ENCODE measurements around the gene PTK7.

The PTK7 gene

DNA sequence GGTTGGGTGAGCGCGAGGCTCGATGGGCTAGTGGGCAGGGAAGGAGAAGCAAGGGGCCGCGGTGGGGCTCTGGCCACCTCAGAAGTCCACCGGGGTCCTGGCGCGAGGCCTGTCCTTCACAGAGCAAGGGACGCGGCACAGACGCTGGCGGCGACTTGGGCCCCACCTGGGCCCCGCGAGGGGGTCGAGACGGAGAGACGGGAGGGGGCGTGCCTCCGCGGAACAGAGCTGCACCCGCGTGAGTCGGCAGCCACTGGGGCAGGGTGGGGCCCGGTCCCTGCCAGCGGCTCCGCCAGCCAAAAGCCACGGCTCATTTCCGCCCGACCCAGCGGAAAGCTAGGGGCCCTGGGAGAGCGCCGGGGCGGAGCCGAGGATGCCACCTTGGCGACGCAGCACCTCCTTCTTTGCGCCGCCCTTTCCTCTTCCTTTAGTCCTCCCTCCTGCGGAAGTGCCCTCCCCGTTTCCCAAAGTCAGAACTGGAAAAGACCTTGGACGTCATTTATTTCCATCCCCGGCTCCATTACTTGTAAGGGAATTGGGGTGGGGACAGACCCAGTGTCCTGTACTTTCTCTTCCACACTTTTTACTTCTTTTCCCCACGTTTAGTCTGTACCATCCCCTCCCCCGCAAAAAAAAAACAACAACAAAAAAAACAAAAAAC, 22.4 kb upstream of the PTK7 start, which contains the start of gene CUL7:
TSS of gene CUL7 (minus strand) at position 307 of the 661 bp plus-strand sequence. CDS start 1,063 bp downstream, outside the sequence.
- DNase-seq (ENCODE audit: low read depth): peak; percentile 70
- TF ChIP-seq CTCF (IDR thresholded peaks at IDR 0.05; ENCODE audit: control insufficient read depth, insufficient read depth, low read depth, low read length, missing control alignments): no peak
- peak within 1 kb of the TSS; percentile 70 for H3K4me3 ChIP-seq (ENCODE audit: control insufficient read depth, low read depth, low read length)

- DNase-seq (ENCODE audit: low read depth): no peak
- no peak for TF ChIP-seq CTCF (IDR thresholded peaks at IDR 0.05; ENCODE audit: control insufficient read depth, insufficient read depth, low read depth, low read length, missing control alignments)
- peak overlapping the region; percentile 70 for H3K4me3 ChIP-seq (ENCODE audit: control insufficient read depth, low read depth, low read length)
Observed at GRCh38 chr6:43054206-43054943, 21.7 kb upstream of the PTK7 start.

DNA sequence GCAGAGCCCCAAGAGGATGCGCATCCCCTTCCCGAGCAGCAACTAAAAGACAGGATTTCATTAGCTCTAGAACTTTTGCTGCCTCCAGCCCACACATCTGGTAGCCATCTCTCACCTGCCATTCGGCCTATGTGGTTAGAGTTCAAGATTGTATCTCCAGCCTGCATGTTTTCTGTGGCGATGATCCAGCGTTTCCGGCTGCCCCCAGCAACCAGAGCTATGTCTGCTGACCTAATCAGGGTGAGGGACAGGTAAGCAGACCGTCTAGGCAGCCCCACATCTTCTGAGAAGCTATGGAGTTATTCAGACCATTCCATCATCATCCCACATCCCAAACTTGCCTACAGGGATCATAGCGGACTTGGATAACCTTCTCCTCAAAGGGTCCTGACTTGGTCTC, 20.1 kb upstream of the PTK7 start:
- no peak overlapping the region for H3K4me3 ChIP-seq (ENCODE audit: control insufficient read depth, low read depth, low read length)
- no peak for DNase-seq (ENCODE audit: low read depth)
- no peak for TF ChIP-seq CTCF (IDR thresholded peaks at IDR 0.05; ENCODE audit: control insufficient read depth, insufficient read depth, low read depth, low read length, missing control alignments)

- TF ChIP-seq CTCF (IDR thresholded peaks at IDR 0.05; ENCODE audit: control insufficient read depth, insufficient read depth, low read depth, low read length, missing control alignments): no peak
- peak overlapping the region; percentile 94 for H3K4me3 ChIP-seq (ENCODE audit: control insufficient read depth, low read depth, low read length)
- no peak for DNase-seq (ENCODE audit: low read depth)
Observed at GRCh38 chr6:43058531-43058930, 17.6 kb upstream of the PTK7 start.

GRCh38 chr6:43059168-43060033, 16.7 kb upstream of the PTK7 start, which contains the start of the genes KLC4 and MRPL2:
Gene KLC4, plus strand, starts transcription at chr6:43059631. Its CDS starts 1,705 bp downstream, at chr6:43061336.
Gene MRPL2, minus strand, starts transcription at chr6:43059434. Its CDS starts 53 bp downstream, at chr6:43059381.
- DNase-seq (ENCODE audit: low read depth): peak; percentile 90
- no peak for TF ChIP-seq CTCF (IDR thresholded peaks at IDR 0.05; ENCODE audit: control insufficient read depth, insufficient read depth, low read depth, low read length, missing control alignments)
- peak within 1 kb of the TSS; percentile 94 for H3K4me3 ChIP-seq (ENCODE audit: control insufficient read depth, low read depth, low read length)
